Neuronal stem cell (in vitro differentiated cells): ENCODE measurements around the gene CYREN.

Experiments used
- DNase-seq: peaks from one replicate; pipeline ENCODE4 v3.0.0-alpha.2; 2013; ENCODE audit warnings: low spot score
- H2AFZ ChIP-seq: one replicate; pipeline ENCODE4 v1.6.1; 2013; ENCODE audit warnings: mild to moderate bottlenecking, low read length, inconsistent platforms
- H2AK5ac ChIP-seq: 2 replicates; pipeline ENCODE4 v1.6.1; 2013; ENCODE audit warnings: low read depth, mild to moderate bottlenecking, inconsistent platforms, low read length, moderate library complexity, mixed read lengths
- H2BK120ac ChIP-seq: 2 replicates; pipeline ENCODE4 v1.6.1; 2013; ENCODE audit warnings: low read depth, mild to moderate bottlenecking, inconsistent platforms, low read length, moderate library complexity, mixed read lengths
- H2BK12ac ChIP-seq: one replicate; pipeline ENCODE4 v1.6.1; 2013; ENCODE audit warnings: low read length, inconsistent platforms
- H2BK15ac ChIP-seq: 2 replicates; pipeline ENCODE4 v1.6.1; 2013; ENCODE audit warnings: mild to moderate bottlenecking, low read length, inconsistent platforms, mixed read lengths
- H2BK5ac ChIP-seq: one replicate; pipeline ENCODE4 v1.6.1; 2013; ENCODE audit warnings: inconsistent platforms, mild to moderate bottlenecking, low read length, moderate library complexity
- H3K14ac ChIP-seq: one replicate; pipeline ENCODE4 v1.6.1; 2013; ENCODE audit warnings: low read length, inconsistent platforms
- H3K18ac ChIP-seq: 2 replicates; pipeline ENCODE4 v1.6.1; 2013; ENCODE audit warnings: low read length, inconsistent platforms
- H3K23ac ChIP-seq: 2 replicates; pipeline ENCODE4 v1.6.1; 2013; ENCODE audit warnings: low read depth, mild to moderate bottlenecking, mixed read lengths, low read length, inconsistent platforms; ENCODE audit not compliant: poor library complexity
- H3K27ac ChIP-seq: replicated peaks from 3 replicates; pipeline ENCODE4 v1.5.1; 2013; ENCODE audit warnings: low read length, inconsistent platforms
- H3K27me3 ChIP-seq, 3 experiments: 2 replicates each; pipeline ENCODE4 v1.6.1; 2013; ENCODE audit warnings: low read length in 3 of 3, mild to moderate bottlenecking in 2 of 3, inconsistent platforms in 1 of 3, low read depth in 1 of 3, mixed read lengths in 1 of 3, moderate library complexity in 1 of 3; ENCODE audit not compliant: control insufficient read depth in 3 of 3, insufficient read depth in 3 of 3
- H3K36me3 ChIP-seq, 2 donors: replicated peaks in 1 of 2; 2 replicates each; pipeline ENCODE4 v1.6.1; 2013; ENCODE audit warnings: low read length in 2 of 2; ENCODE audit not compliant: control insufficient read depth in 2 of 2, insufficient read depth in 2 of 2
- H3K4ac ChIP-seq: 2 replicates; pipeline ENCODE4 v1.6.1; 2013; ENCODE audit warnings: inconsistent platforms, mild to moderate bottlenecking, low read length, moderate library complexity
- H3K4me1 ChIP-seq, 2 donors: 1 replicate in 1 of 2; 2 replicates in 1 of 2; pipeline ENCODE4 v1.6.1; 2013; ENCODE audit warnings: low read length in 2 of 2, low read depth in 1 of 2; ENCODE audit not compliant: control insufficient read depth in 2 of 2, insufficient read depth in 1 of 2
- H3K4me2 ChIP-seq: one replicate; pipeline ENCODE4 v1.6.1; 2013; ENCODE audit warnings: mild to moderate bottlenecking, low read length, inconsistent platforms; ENCODE audit not compliant: insufficient read depth, poor library complexity, severe bottlenecking
- H3K4me3 ChIP-seq, 2 donors: 2 replicates each; pipeline ENCODE4 v1.5.1; 2013; ENCODE audit warnings: low read length in 2 of 2, mild to moderate bottlenecking in 2 of 2, inconsistent platforms in 1 of 2, moderate library complexity in 1 of 2
- H3K79me1 ChIP-seq: one replicate; pipeline ENCODE4 v1.6.1; 2013; ENCODE audit warnings: low read depth, mild to moderate bottlenecking, inconsistent platforms, low read length, moderate library complexity
- H3K9ac ChIP-seq: one replicate; pipeline ENCODE4 v1.6.1; 2013; ENCODE audit warnings: mild to moderate bottlenecking, low read depth, low read length, inconsistent platforms; ENCODE audit not compliant: poor library complexity
- H3K9me3 ChIP-seq, 2 donors: replicated peaks in 1 of 2; 2 replicates each; pipeline versions ENCODE3 to v1.6.1; 2013; ENCODE audit warnings: low read length in 2 of 2, mild to moderate bottlenecking in 2 of 2, inconsistent platforms in 1 of 2, low read depth in 1 of 2, mixed read lengths in 1 of 2, moderate library complexity in 1 of 2; ENCODE audit not compliant: control insufficient read depth in 2 of 2, insufficient read depth in 1 of 2
- H4K8ac ChIP-seq: one replicate; pipeline ENCODE4 v1.6.1; 2013; ENCODE audit warnings: low read depth, mild to moderate bottlenecking, inconsistent platforms, low read length, moderate library complexity
- H4K91ac ChIP-seq: one replicate; pipeline ENCODE4 v1.6.1; 2013; ENCODE audit warnings: low read length, low read depth, mild to moderate bottlenecking, inconsistent platforms; ENCODE audit not compliant: poor library complexity
- WGBS, 2 donors: extraction: QIAGEN DNeasy Blood & Tissue Kit; methylation state at CpG; one replicate each; pipeline ENCODE4 v1.1.7; 2013; ENCODE audit warnings: missing lambda C conversion rate in 2 of 2, mixed read lengths in 1 of 2; ENCODE audit not compliant: insufficient read length in 2 of 2, insufficient replicate concordance in 1 of 2; ENCODE audit errors: extremely low coverage in 2 of 2; 5-methylcytosine and 5-hydroxymethylcytosine counted together

Gene CYREN

DNA sequence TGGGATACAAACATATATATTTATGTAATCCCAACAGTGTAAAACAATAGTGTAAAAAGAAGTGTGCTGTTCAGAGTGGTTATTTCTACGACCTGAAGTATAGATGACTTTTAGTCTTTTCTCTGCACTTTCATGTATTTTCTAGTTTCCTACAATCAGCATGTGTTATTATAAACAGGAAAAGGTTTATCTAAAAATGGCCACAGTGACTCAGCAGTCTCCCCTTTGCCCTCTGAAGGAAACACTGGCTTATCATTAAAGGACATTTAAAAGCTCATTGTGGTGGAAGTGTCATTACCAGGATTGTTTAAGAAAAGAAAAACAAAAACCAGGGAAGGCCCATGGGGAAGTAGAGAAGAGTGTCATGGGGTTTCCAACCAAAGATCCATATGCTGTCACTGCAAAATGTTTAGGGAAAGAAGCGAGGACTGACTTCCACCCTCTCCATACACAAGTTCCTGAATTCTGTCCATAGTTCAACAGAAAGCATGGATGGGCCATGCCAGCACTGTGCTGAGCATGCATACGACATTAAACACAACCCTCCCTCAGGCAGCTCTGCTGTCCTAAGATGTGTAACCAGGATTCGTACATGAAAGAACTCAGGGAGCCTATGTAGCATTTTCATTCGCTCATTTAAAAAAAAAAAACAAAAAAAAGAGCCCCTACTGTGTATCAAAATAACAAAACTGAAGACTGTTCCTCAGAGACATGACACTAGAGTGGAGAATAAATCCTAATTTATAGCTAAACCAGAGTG lies 10.2 kb downstream of the CYREN start:
- no peak overlapping the region for H2BK120ac ChIP-seq
- H3K4me1 ChIP-seq: peaks cover 0 to 5% of the 10 kb centered on the region in 2 donors
- no peak for DNase-seq

DNA sequence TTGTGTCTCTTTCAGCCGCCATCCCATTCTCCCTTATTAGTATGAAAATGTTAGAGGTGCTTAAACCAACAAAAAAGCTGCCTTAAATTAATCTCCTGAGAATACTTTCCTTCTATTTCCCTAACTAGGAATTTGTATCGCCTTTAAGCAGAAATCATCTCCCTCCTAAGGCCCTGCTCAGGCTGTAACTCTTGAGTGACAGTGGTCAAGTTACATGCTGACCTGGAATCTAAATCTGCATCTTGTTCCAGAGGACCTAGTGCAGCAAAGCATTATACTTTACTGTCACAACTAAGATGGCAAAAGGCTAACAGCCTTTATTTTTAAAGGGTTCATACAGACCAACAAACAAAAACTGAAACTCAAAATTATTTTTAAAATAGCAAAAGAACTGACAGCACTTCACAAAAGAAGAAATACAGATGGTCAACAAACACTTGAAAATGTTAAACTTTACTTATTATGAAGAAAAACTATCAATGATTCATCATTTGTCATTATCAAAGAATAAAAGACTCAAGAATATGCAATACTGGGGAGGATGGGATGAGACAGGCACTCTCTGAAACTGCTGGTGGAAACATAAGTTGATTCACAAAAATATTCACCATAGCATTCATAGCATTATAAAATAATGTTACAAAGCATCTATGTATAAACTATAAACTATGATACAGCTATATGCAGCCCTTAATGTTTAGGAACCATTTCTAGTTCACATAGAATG lies 11.0 kb downstream of the CYREN start:
- Histone ChIP-seq H3K36me3 (peaks cover 7 to 28% of the 10 kb centered on the region in 2 donors), H3K23ac (no peak overlapping the region), H3K4ac (no peak overlapping the region), H3K14ac (no peak overlapping the region), H2BK15ac (no peak overlapping the region), H3K4me1 (peaks cover 0 to 5% of the 10 kb centered on the region in 2 donors), H3K4me2 (no peak overlapping the region), H3K9ac (no peak overlapping the region), H2BK12ac (no peak overlapping the region), H2BK5ac (no peak overlapping the region), H4K8ac (no peak overlapping the region), H2AK5ac (no peak overlapping the region), H3K27me3 (no peaks in the 10 kb centered on the region), H2AFZ (no peak overlapping the region), H2BK120ac (no peak overlapping the region), H3K27ac (no peak overlapping the region), H4K91ac (no peak overlapping the region), H3K4me3 (no peak overlapping the region), H3K18ac (no peak overlapping the region), H3K79me1 (no peaks in the 10 kb centered on the region), H3K9me3 (peaks cover 19 to 41% of the 10 kb centered on the region in 2 donors)
- no peak for DNase-seq
- WGBS, 2 donors: no CpG with 5 or more reads among the region's 2 CpGs

More for the DNA sequence above, 10.2 kb downstream of the CYREN start:
- Histone ChIP-seq H4K8ac (no peak overlapping the region), H3K27ac (no peak overlapping the region), H3K4me2 (no peak overlapping the region), H3K14ac (no peak overlapping the region), H3K9me3 (peaks cover 19 to 40% of the 10 kb centered on the region in 2 donors), H3K4me3 (no peak overlapping the region), H3K9ac (no peak overlapping the region), H3K23ac (no peak overlapping the region), H2BK15ac (no peak overlapping the region), H3K4ac (no peak overlapping the region), H2AK5ac (no peak overlapping the region), H3K18ac (no peak overlapping the region), H3K36me3 (peaks cover 13 to 35% of the 10 kb centered on the region in 2 donors), H2BK5ac (no peak overlapping the region), H4K91ac (no peak overlapping the region), H3K27me3 (no peaks in the 10 kb centered on the region), H3K79me1 (no peaks in the 10 kb centered on the region), H2AFZ (no peak overlapping the region), H2BK12ac (no peak overlapping the region)
- WGBS, 2 donors: no CpG with 5 or more reads among the region's 5 CpGs

DNA sequence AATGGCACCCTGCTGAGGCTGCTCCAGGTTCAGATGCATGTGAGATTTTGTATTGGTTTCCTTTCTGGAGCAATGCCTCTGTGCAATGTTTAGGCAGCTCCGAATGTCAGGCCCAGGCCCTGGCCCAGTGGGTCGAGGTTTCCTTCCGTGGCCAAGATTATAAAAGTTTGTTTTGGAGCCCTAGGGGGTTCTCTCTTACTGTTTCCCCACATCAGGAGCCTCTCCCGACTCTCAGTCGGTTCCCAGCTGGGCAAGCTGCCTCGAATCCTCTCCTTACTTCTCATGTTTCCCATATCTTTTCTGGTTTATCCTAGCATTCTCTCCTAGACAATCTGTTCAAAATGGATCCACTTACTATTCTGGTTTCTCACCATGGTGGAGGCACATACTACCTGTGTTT lies 11.6 kb downstream of the CYREN start:
- Histone ChIP-seq H3K4me1 (peaks cover 0 to 5% of the 10 kb centered on the region in 2 donors), H3K27ac (no peak overlapping the region), H3K18ac (no peak overlapping the region), H2BK120ac (no peak overlapping the region), H2AFZ (no peak overlapping the region), H3K27me3 (no peaks in the 10 kb centered on the region), H3K36me3 (peaks cover 2 to 21% of the 10 kb centered on the region in 2 donors), H4K8ac (no peak overlapping the region), H4K91ac (no peak overlapping the region), H2BK15ac (no peak overlapping the region), H3K4ac (no peak overlapping the region), H3K4me3 (no peak overlapping the region), H2BK5ac (no peak overlapping the region), H3K9me3 (peaks cover 19 to 41% of the 10 kb centered on the region in 2 donors), H3K79me1 (no peaks in the 10 kb centered on the region), H2AK5ac (no peak overlapping the region), H3K9ac (no peak overlapping the region), H2BK12ac (no peak overlapping the region), H3K4me2 (no peak overlapping the region), H3K14ac (no peak overlapping the region), H3K23ac (no peak overlapping the region)
- no CpG with 5 or more reads among the region's 6 CpGs for WGBS, 2 donors
- no peak for DNase-seq

DNA sequence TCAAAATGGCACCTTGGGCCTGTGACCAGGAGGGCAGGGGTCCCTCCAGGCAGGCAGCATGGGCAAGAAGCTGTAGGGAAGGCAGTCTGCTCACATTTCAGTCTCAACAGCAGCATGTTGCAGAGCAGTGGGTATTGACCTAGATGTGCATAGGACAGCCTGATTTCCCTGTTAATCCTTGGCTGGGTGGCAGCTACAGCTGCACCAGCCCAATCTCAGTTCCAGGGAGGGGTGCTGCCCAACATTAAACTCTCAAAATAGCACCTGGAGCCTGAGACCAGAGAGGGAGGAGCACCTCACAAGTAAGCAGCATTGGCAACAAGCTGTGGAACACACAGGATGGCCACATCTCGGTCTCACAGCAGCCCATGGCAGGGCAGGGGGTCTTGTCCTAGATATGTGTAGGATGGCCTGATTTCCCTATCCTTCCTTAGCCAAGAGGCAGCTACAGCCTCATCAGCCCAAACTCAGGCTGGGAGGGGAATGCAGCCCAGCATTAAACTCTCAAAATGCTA lies 12.3 kb downstream of the CYREN start:
- Histone ChIP-seq H3K4me3 (peak overlapping the region in 1 of 2 donors; percentile 13), H4K91ac (no peak overlapping the region), H3K9me3 (peaks cover 16 to 41% of the 10 kb centered on the region in 2 donors), H3K18ac (no peak overlapping the region), H3K27ac (no peak overlapping the region), H3K79me1 (no peaks in the 10 kb centered on the region), H3K4ac (no peak overlapping the region), H4K8ac (no peak overlapping the region), H3K4me1 (peaks cover 0 to 5% of the 10 kb centered on the region in 2 donors), H2BK5ac (no peak overlapping the region), H3K27me3 (no peaks in the 10 kb centered on the region), H2BK120ac (no peak overlapping the region), H3K4me2 (no peak overlapping the region), H2AFZ (no peak overlapping the region), H2BK15ac (no peak overlapping the region), H3K36me3 (peaks cover 0 to 17% of the 10 kb centered on the region in 2 donors), H3K14ac (no peak overlapping the region), H2AK5ac (no peak overlapping the region), H3K23ac (no peak overlapping the region), H3K9ac (no peak overlapping the region), H2BK12ac (no peak overlapping the region)
- no CpG with 5 or more reads among the region's 1 CpG for WGBS, 2 donors
- no peak for DNase-seq
